NCI-H82 (cell line): ENCODE measurements around the gene HPDL.

Experiments
- DNase-seq: peaks from one replicate; lab custom pipeline; 2025; lab: John Stamatoyannopoulos, UW

Gene HPDL

GRCh38 chr1:45322486-45323040, 4.1 kb upstream of the HPDL start:
- no peak for DNase-seq

- peak; percentile 50 for DNase-seq
These were observed 716 bp upstream of the HPDL start for GRCh38 chr1:45325851-45326506.

GRCh38 chr1:45327644-45328515, 1.2 kb downstream of the HPDL start:
- peak; percentile 66 for DNase-seq

GRCh38 chr1:45328680-45329079, 2.0 kb downstream of the HPDL start:
- peak; percentile 53 for DNase-seq

GRCh38 chr1:45329445-45329844, 2.8 kb downstream of the HPDL start:
- peak; percentile 38 for DNase-seq

GRCh38 chr1:45331436-45332345, 5.0 kb downstream of the HPDL start:
- DNase-seq: no peak

- DNase-seq: no peak
These were observed 5.6 kb downstream of the HPDL start for GRCh38 chr1:45332346-45332720.

GRCh38 chr1:45334308-45335245, 7.9 kb downstream of the HPDL start:
- peak; percentile 68 for DNase-seq

GRCh38 chr1:45335855-45336324, 9.2 kb downstream of the HPDL start:
- DNase-seq: no peak

GRCh38 chr1:45337630-45338325, 11.1 kb downstream of the HPDL start:
- peak; percentile 31 for DNase-seq

- DNase-seq: peak; percentile 97
These were observed 13.3 kb downstream of the HPDL start, which contains the start of the genes MUTYH and TOE1 for GRCh38 chr1:45339789-45340558. TSS of gene MUTYH (minus strand) at chr1:45340440. CDS start at chr1:45334505, 5,935 bp downstream. TSS of gene TOE1 (plus strand) at chr1:45340170. CDS start at chr1:45340253, 83 bp downstream.

- DNase-seq: peak; percentile 68
These were observed 14.2 kb downstream of the HPDL start for GRCh38 chr1:45340816-45341466.

- DNase-seq: no peak
These were observed 17.8 kb downstream of the HPDL start for GRCh38 chr1:45344499-45344898.

GRCh38 chr1:45345014-45345413, 18.3 kb downstream of the HPDL start:
- no peak for DNase-seq

- DNase-seq: no peak
These were observed 19.8 kb downstream of the HPDL start for GRCh38 chr1:45346473-45346872.

GRCh38 chr1:45348020-45348419, 21.3 kb downstream of the HPDL start:
- DNase-seq: no peak

GRCh38 chr1:45348609-45348965, 21.9 kb downstream of the HPDL start:
- DNase-seq: no peak

GRCh38 chr1:45348966-45349677, 22.4 kb downstream of the HPDL start:
- no peak for DNase-seq
